Measurements from ENCODE around the gene VPS45. TPM values are rescaled to one million over a fixed set of nuclear protein-coding genes. Genes with fewer than 3 reads are reported as not detected.
"Not testable (repeated sequence)": the region's sequence is repeated elsewhere in the genome, so short reads cannot be mapped to it uniquely, and the experiment has no call there.

VPS45 gene
- total RNA-seq, 1 donor: 36.9 TPM

DNA sequence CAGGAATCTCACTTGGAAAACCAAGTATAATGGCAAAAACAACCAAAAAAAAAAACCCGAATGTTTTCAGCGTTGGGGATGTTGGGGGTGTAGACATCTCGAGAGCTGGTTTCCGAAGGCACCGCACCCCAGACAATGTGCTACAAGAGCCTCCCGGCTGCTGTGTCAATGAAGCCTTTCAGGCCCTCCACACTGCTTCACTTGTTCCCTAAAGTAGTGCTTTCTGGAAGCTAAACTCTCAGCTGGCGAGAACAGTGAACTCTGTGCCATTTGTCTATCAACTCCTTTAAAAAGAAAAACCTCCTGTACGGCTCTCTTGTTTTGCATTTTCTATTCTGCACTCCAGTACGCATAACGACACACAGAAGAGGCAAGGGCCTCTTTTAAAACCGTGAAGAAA, 114.7 kb downstream of the VPS45 start:
- Histone ChIP-seq H3K27me3 (ENCODE audit: insufficient read depth, low read length) (no peaks in the 10 kb centered on the region), H3K4me2 (ENCODE audit: insufficient read depth, low read length) (no peak overlapping the region), H3K4me3 (ENCODE audit: insufficient read depth, low read length) (no peak overlapping the region), H2AFZ (ENCODE audit: low read length) (no peak overlapping the region), H3K4me1 (ENCODE audit: insufficient read depth, low read length) (peaks cover 9% of the 10 kb centered on the region), H3K9me3 (ENCODE audit: low read depth, low read length) (no peaks in the 10 kb centered on the region), H3K79me2 (ENCODE audit: insufficient read depth, low read length) (no peaks in the 10 kb centered on the region), H3K36me3 (ENCODE audit: insufficient read depth, low read length) (no peaks in the 10 kb centered on the region), H4K20me1 (ENCODE audit: insufficient read depth, low read length) (no peaks in the 10 kb centered on the region), H3K27ac (ENCODE audit: low read depth, low read length) (no peak overlapping the region)
- TF ChIP-seq, protein P1, sequence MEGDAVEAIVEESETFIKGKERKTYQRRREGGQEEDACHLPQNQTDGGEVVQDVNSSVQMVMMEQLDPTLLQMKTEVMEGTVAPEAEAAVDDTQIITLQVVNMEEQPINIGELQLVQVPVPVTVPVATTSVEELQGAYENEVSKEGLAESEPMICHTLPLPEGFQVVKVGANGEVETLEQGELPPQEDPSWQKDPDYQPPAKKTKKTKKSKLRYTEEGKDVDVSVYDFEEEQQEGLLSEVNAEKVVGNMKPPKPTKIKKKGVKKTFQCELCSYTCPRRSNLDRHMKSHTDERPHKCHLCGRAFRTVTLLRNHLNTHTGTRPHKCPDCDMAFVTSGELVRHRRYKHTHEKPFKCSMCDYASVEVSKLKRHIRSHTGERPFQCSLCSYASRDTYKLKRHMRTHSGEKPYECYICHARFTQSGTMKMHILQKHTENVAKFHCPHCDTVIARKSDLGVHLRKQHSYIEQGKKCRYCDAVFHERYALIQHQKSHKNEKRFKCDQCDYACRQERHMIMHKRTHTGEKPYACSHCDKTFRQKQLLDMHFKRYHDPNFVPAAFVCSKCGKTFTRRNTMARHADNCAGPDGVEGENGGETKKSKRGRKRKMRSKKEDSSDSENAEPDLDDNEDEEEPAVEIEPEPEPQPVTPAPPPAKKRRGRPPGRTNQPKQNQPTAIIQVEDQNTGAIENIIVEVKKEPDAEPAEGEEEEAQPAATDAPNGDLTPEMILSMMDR (IDR thresholded peaks at IDR 0.05; ENCODE audit: extremely low read depth, low read depth, low read length): no peak
- DNase-seq (ENCODE audit: insufficient read length, low spot score, missing footprints): no peak

DNA sequence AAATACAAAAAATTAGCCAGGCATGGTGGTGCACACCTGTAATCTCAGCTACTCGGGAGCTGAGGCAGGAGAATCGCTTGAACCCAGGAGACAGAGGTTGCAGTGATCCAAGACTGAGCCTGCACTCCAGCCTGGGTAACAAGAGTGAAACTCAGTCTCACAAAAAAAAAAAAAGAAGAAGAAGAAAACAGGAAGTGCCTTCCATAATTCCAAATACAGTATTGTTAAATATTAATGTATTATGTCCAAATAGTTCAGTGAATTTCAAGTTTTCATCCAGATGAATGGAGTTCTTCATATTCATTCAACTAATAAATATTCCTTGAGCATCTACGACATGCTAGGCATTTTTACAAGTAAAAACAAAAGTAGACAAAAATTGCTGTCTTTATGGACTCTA, 115.5 kb downstream of the VPS45 start:
- H3K4me3 ChIP-seq (ENCODE audit: insufficient read depth, low read length): no peak overlapping the region
- no peaks in the 10 kb centered on the region for H4K20me1 ChIP-seq (ENCODE audit: insufficient read depth, low read length)
- TF ChIP-seq, protein P1 (IDR thresholded peaks at IDR 0.05; ENCODE audit: extremely low read depth, low read depth, low read length): no peak
- no peak overlapping the region for H3K4me2 ChIP-seq (ENCODE audit: insufficient read depth, low read length)
- H3K9me3 ChIP-seq (ENCODE audit: low read depth, low read length): no peaks in the 10 kb centered on the region
- H2AFZ ChIP-seq (ENCODE audit: low read length): no peak overlapping the region
- no peak overlapping the region for H3K27ac ChIP-seq (ENCODE audit: low read depth, low read length)
- no peak for DNase-seq (ENCODE audit: insufficient read length, low spot score, missing footprints)
- H3K27me3 ChIP-seq (ENCODE audit: insufficient read depth, low read length): no peaks in the 10 kb centered on the region
- H3K79me2 ChIP-seq (ENCODE audit: insufficient read depth, low read length): no peaks in the 10 kb centered on the region
- H3K36me3 ChIP-seq (ENCODE audit: insufficient read depth, low read length): no peaks in the 10 kb centered on the region
- H3K4me1 ChIP-seq (ENCODE audit: insufficient read depth, low read length): peaks cover 16% of the 10 kb centered on the region

DNA sequence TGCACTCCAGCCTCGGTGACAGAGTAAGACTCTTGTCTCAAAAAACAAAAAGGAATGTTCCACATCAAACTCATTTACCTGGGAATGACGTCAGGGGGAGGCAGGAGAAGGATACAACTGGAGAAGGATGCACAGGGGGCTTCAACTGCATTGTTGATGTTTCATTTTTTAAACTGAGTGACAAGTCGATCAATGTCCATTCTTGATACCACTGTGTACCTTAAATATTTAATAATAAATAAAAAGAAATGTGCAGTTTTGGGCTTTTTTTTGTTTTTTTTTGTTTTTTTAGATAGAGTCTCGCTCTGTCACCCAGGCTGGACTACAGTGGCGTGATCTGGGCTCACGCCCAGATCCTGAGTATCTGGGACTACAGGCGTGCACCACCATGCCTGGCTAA, 117.9 kb downstream of the VPS45 start:
- Histone ChIP-seq H3K79me2 (ENCODE audit: insufficient read depth, low read length) (no peaks in the 10 kb centered on the region), H3K36me3 (ENCODE audit: insufficient read depth, low read length) (no peaks in the 10 kb centered on the region), H3K4me1 (ENCODE audit: insufficient read depth, low read length) (peaks cover 16% of the 10 kb centered on the region), H3K27me3 (ENCODE audit: insufficient read depth, low read length) (no peaks in the 10 kb centered on the region), H2AFZ (ENCODE audit: low read length) (no peak overlapping the region), H4K20me1 (ENCODE audit: insufficient read depth, low read length) (no peaks in the 10 kb centered on the region), H3K4me2 (ENCODE audit: insufficient read depth, low read length) (no peak overlapping the region), H3K27ac (ENCODE audit: low read depth, low read length) (no peak overlapping the region), H3K9me3 (ENCODE audit: low read depth, low read length) (no peaks in the 10 kb centered on the region), H3K4me3 (ENCODE audit: insufficient read depth, low read length) (no peak overlapping the region)
- no peak for DNase-seq (ENCODE audit: insufficient read length, low spot score, missing footprints)
- TF ChIP-seq, protein P1 (IDR thresholded peaks at IDR 0.05; ENCODE audit: extremely low read depth, low read depth, low read length): no peak

DNA sequence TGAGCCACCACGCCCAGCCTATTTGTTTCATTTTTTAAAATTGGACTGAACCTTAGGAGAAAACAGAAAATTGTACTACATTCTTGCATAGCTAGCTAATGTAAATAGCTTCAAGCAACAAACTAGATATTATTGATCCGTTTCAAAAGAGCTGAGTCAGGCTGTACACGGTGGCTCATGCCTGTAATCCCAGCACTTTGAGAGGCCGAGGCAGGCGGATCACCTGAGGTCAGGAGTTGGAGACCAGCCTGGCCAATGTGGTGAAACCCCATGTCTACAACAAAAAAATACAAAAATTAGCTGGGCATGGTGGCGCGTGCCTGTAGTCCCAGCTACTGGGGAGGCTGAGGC, 118.8 kb downstream of the VPS45 start:
- H3K9me3 ChIP-seq (ENCODE audit: low read depth, low read length); H3K4me2 ChIP-seq (ENCODE audit: insufficient read depth, low read length); H2AFZ ChIP-seq (ENCODE audit: low read length); H3K36me3 ChIP-seq (ENCODE audit: insufficient read depth, low read length); H3K4me3 ChIP-seq (ENCODE audit: insufficient read depth, low read length); DNase-seq (ENCODE audit: insufficient read length, low spot score, missing footprints); H3K27me3 ChIP-seq (ENCODE audit: insufficient read depth, low read length); H4K20me1 ChIP-seq (ENCODE audit: insufficient read depth, low read length); H3K79me2 ChIP-seq (ENCODE audit: insufficient read depth, low read length): not testable (repeated sequence)
- H3K4me1 ChIP-seq (ENCODE audit: insufficient read depth, low read length): peaks cover 16% of the 10 kb centered on the region
- H3K27ac ChIP-seq (ENCODE audit: low read depth, low read length): peak overlapping the region; percentile 87

Data from osteoblast (primary cell).